K562 (cell line): Measurements from ENCODE around the gene TEX13B.

Source experiments
- EP300 ChIP-seq: IDR thresholded peaks from 2 replicates; pipeline ENCODE4 v1.6.1; 2012; ENCODE audit warnings: low read length, improper control_type of control experiment
- HDGF ChIP-seq: fragments of 450-650 bp; IDR thresholded peaks from 2 replicates; pipeline ENCODE4 v1.6.1; 2016
- JUN ChIP-seq, 2 experiments: sonication (generic) in 1 of 2; formaldehyde crosslinking in 1 of 2; IDR thresholded peaks; 2 replicates each; pipeline versions ENCODE4 v1.6.1 to v1.8.0; 2012 to 2022; ENCODE audit warnings: borderline replicate concordance in 2 of 2, mild to moderate bottlenecking in 2 of 2, improper control_type of control experiment in 1 of 2, low read depth in 1 of 2, low read length in 1 of 2, missing genetic modification reagents in 1 of 2
- MAX ChIP-seq: sonication (generic); formaldehyde crosslinking; IDR thresholded peaks from 2 replicates; pipeline ENCODE4 v1.9.0; 2022; ENCODE audit warnings: mild to moderate bottlenecking, missing genetic modification reagents
- POLR2A ChIP-seq: fragments of 450-650 bp; conservative IDR thresholded peaks from 2 replicates; pipeline ENCODE4 v1.6.1; 2016
- SRF ChIP-seq, 2 experiments: fragments of 250-450, 450-650 bp in 1 of 2; sonication (Bioruptor Pico) in 1 of 2; sonication (generic) in 1 of 2; formaldehyde crosslinking; IDR thresholded peaks; 2 replicates each; pipeline versions ENCODE4 v1.5.0 to v1.5.1; 2020 to 2022; ENCODE audit warnings: mild to moderate bottlenecking in 1 of 2, missing genetic modification reagents in 1 of 2
- ZBTB11 ChIP-seq, 3 experiments: fragments of 200-800 bp in 1 of 3; fragments of 250-450 bp in 1 of 3; fragments of 450-650 bp in 1 of 3; sonication (Bioruptor Pico) in 1 of 3; sonication (Bioruptor generic) in 1 of 3; formaldehyde crosslinking in 1 of 3; IDR thresholded peaks; 2 replicates each; pipeline versions ENCODE4 v1.6.1 to v1.8.0; 2016 to 2022; ENCODE audit warnings: mild to moderate bottlenecking in 2 of 3, missing genetic modification characterization in 2 of 3, missing compliant biosample characterization in 1 of 3, moderate library complexity in 1 of 3
- ZNF24 ChIP-seq: fragments of 450-650 bp; IDR thresholded peaks from 2 replicates; pipeline ENCODE4 v1.6.1; 2016
- ZNF79 ChIP-seq: fragments of 250-450 bp; sonication (Bioruptor Pico); IDR thresholded peaks from 2 replicates; pipeline ENCODE4 v1.4.0; 2020; ENCODE audit warnings: low read depth, mild to moderate bottlenecking, moderate library complexity

GRCh38 chrX:108018656-108019381 lies 36.6 kb upstream of the TEX13B start:
- TF ChIP-seq ZBTB11 (CRISPR knock-in tag; IDR thresholded peaks at IDR 0.05), result no peak
- TF ChIP-seq MAX, result no peak
- TF ChIP-seq JUN (IDR thresholded peaks at IDR 0.05; ENCODE audit: borderline replicate concordance, low read depth, low read length), result no peak
- no peak for TF ChIP-seq JUN (CRISPR knock-in tag; IDR thresholded peaks at IDR 0.05; ENCODE audit: borderline replicate concordance)
- TF ChIP-seq ZNF79, result no peak
- TF ChIP-seq HDGF, result no peak
- TF ChIP-seq SRF (CRISPR knock-in tag; IDR thresholded peaks at IDR 0.05), result no peak
- TF ChIP-seq POLR2A, result no peak
- TF ChIP-seq EP300, result no peak
- TF ChIP-seq ZNF24, result no peak
